HG03520 (cell line): ENCODE data around the gene HM13.
A peak's percentile ranks its signal among the peaks of the same experiment; 100 is the strongest.
"Not testable (repeated sequence)": the region's sequence is repeated elsewhere in the genome, so short reads cannot be mapped to it uniquely, and the experiment has no call there.

Experiments
- ATAC-seq: cut with Tn5 transposase; IDR thresholded peaks from one replicate; pipeline ENCODE4 v1.9.1; 2021; ENCODE audit warnings: mild to moderate bottlenecking, moderate library complexity; ENCODE audit not compliant: unreplicated experiment

Gene HM13, protein sequence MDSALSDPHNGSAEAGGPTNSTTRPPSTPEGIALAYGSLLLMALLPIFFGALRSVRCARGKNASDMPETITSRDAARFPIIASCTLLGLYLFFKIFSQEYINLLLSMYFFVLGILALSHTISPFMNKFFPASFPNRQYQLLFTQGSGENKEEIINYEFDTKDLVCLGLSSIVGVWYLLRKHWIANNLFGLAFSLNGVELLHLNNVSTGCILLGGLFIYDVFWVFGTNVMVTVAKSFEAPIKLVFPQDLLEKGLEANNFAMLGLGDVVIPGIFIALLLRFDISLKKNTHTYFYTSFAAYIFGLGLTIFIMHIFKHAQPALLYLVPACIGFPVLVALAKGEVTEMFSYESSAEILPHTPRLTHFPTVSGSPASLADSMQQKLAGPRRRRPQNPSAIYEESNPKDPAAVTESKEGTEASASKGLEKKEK

DNA sequence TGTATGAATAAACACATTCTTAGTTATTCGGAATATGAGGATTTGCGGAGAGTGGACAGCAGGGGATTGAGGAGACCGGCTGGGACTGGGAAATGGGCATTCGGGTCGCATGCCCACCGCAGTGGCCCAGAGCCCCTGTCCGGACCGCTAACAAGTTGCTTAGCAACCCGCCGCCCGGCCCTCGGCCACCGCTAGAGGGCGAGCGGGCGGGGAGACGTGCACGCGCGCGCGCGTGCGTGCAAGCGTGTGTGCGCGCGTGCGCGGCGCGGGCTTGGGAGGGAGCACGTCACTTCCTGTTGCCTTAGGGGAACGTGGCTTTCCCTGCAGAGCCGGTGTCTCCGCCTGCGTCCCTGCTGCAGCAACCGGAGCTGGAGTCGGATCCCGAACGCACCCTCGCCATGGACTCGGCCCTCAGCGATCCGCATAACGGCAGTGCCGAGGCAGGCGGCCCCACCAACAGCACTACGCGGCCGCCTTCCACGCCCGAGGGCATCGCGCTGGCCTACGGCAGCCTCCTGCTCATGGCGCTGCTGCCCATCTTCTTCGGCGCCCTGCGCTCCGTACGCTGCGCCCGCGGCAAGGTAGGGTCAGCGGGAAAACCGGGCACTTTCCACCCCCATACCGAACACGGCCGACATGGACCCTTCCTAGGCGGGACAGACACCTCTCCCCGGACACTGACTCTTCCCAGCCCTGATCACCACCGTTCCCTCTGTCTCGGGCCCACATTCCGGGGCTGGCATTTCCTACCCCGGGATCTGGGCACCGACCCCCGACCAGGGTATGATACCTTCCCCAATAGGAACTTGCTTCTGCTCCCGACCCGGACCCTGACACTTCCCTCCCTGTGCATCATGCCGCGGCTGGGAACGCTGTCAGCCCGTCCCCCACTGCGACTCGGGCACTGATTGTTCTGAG lies at the start of gene HM13:
TSS of gene HM13 (plus strand) at position 289 of the 918 bp plus-strand sequence. CDS start at position 399, 110 bp downstream.
- peak; percentile 86 for ATAC-seq

DNA sequence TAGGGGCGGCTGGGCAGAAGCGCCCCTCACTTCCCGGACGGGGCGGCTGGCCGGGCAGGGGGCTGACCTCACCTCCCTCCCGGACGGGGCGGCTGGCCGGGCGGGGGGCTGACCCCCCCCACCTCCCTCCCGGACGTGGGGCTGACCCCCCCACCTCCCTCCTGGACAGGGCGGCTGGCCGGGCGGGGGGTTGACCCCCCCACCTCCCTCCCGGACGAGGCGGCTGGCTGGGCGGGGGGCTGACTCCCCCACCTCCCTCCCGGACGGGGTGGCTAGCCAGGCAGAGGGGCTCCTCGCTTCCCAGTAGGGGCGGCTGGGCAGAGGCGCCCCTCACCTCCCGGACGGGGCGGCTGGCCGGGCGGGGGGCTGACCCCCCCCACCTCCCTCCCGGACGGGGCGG lies 43.3 kb upstream of the HM13 start:
- not testable (repeated sequence) for ATAC-seq

GRCh38 chr20:31472395-31473330 lies 41.6 kb upstream of the HM13 start:
- no peak for ATAC-seq

DNA sequence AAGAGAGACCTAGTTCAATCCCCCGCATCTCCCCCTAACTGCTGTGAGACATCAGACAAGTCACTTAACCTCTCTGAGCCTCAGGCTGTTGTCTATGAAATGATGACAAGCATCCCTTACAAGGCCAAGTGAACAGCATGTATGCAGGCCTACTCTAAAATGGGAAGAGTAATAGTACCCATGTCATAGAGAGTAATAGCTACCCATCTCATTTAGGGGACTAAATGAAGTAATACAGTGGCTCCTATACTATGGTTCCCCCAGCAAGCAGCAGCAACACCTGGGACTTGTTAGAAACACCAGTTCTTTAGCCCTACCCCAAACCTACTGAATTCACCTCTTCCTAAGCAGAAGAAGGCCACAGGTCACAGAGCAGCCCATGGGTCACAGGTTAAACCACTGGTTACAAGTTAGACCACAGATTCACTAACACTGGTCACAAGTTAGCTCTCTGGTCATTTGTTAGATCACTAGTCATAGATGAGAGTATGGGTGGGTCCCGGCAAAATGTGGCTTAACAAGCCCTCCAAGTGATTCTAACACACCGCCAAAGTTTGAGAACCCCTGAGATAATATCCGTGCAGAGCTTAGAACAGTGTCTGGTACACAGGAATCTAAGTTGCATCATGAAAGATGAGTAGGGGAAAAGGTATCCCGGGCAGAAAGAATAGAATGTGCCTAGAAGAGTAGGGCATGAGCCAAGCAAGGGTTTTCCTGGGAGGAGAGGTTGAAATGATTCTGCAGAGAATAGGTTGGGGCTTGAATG lies 40.7 kb upstream of the HM13 start:
- ATAC-seq, result peak; percentile 20

DNA sequence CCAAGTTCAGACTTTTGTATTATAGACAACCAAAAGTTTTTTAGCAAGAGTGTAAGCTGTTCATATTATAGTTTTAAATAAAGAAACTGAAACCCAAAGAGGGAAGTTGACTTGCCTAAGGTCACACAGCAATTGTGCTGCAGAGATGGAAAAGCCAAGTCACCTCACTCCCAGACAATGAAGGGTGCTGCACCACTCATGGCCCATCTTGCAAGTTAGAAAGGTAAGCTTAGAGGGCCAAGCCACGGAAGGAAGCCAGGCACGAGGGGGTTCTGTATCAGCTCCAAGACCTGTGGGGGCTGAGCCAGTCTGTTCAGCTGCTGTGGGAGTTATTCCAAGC lies 40.2 kb upstream of the HM13 start:
- ATAC-seq, result peak; percentile 68

- no peak for ATAC-seq
Measured at GRCh38 chr20:31474758-31475427, 39.3 kb upstream of the HM13 start, which contains the start of the genes DEFB124 and REM1. Gene DEFB124 (minus strand): TSS chr20:31475127. CDS start chr20:31473013, 2,114 bp downstream. Gene REM1 (plus strand): TSS chr20:31475288. CDS start chr20:31476446, 1,158 bp downstream.

- ATAC-seq, result no peak
Measured at GRCh38 chr20:31475472-31476293, 38.6 kb upstream of the HM13 start.

DNA sequence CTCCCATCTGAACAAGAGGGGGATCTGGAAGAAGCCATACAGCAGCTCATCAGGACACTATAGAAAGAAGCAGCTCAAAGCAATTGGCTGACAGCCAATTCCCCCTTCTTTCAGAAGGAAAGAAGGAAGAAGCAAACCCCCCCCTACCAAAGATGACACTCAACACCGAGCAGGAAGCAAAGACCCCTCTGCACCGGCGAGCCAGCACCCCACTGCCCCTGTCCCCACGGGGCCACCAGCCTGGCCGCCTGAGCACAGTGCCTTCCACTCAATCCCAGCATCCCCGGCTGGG lies 38.0 kb upstream of the HM13 start:
- no peak for ATAC-seq

DNA sequence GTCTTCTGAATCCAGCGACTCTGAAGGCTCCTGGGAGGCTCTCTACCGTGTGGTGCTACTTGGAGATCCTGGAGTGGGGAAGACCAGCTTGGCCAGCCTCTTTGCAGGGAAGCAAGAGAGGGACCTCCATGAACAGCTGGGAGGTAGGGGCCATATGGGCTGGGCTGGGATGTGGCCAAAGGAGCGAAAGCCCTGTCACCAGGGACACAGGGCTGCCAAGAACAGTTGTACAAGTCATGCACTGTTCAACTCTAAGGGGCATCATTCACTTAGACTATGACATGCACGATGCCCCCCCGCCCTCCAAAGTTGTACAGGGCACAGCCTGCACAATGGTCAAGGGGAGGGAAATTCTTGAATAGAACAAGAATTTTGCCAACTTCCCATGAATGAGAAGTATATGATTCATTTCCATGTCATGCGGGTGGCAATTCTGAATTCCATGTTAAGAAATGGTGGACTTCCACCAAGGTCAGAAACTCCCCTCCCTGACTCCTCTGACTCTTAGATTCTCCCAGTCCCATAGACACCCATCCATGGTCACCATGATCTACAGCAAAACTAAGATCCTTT lies 37.5 kb upstream of the HM13 start:
- ATAC-seq, result no peak

DNA sequence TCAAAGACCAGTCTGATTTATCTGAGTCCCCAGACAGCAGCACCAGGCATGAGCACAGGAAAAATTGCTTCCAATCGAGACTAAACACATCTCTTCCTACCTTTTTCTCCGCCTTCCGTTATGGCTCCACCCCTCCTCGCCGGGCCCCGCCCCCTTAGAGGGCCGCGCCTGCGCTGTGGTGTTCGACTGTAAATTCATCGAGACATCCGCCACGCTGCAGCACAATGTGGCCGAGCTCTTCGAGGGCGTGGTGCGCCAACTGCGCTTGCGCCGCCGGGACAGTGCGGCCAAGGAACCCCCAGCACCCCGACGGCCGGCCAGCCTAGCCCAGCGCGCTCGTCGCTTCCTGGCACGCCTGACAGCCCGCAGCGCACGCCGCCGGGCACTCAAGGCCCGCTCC lies 30.2 kb upstream of the HM13 start:
- no peak for ATAC-seq

DNA sequence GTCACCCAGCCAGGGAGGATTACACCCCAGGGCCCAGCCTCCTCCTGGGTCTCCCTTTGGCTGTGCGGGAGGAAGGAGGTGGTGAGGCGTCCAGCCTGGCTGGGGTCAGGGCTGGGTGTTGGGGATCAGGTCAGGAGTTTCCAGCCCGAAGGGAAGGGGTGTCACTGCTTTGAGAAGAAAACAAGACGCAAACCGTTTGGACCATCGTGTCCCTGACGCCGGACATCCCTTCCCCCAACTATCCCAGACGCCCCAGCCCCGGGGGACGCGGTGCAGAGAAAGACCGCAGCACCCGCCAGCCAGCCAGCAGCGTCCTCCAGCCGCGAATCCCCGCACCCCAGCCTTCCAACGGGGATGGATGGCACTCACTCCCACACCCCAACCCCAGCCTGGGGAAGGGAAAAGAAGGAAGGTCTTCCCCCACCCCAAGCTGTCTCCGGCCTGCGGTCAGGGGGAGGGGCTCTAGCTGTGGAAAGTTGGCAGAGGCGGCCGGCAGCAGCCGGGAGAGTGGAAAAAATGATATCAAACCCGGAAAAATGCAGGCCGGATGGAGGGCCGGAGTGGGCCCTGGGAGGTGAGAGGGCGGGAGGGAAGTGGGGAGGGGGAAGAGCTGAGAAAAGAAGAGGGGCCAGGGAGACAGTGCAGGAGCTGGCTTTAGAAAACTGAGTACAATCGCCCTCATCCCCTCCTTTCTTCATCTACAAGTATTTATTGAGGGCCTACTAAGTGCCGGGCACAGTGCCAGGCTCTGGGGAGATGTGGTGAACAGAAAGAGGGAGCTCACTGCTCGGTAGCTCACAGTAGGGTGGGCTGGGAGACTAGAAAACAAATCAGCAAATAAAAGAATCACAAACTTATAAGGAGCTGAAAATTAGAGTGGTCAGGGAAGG lies 28.5 kb upstream of the HM13 start:
- no peak for ATAC-seq

DNA sequence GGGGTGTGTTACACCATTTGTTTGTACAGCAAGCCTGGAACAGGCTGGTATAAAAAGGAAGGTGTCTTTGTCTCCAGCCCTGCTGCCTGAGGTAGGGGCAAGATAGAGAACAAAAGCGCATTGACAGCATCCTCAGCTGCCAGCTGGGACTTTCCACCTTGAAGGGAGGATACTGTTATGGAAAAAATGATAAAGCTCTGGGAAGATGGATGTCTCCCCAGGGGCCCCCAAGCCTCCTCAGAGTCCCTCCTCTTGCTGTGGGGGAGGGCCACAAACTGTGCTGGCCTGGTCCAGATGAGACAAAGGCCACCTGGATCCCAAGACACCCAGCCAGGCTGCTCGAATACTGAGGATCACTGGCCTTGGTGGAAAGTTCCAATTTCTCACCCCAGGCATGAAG lies 26.1 kb upstream of the HM13 start:
- ATAC-seq, result no peak

DNA sequence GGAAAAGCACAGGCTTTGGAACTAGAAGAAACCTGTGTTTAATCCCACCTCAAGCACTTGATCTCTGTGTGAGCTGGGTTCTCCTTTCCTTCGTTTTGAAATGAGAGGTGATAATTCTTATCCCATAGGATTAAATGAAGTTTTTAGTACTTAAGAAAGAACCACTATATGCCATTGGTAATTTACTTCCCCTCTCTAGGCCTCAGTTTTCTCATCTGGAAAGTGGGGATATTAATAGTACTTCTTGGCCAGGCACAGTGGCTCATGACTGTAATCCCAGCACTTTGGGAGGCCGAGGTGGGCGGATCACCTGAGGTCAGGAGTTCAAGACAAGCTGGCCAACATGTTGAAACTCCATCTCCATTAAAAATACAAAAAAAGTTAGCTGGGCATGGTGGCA lies 25.1 kb upstream of the HM13 start:
- no peak for ATAC-seq

GRCh38 chr20:31490752-31491151 lies 23.5 kb upstream of the HM13 start:
- no peak for ATAC-seq

DNA sequence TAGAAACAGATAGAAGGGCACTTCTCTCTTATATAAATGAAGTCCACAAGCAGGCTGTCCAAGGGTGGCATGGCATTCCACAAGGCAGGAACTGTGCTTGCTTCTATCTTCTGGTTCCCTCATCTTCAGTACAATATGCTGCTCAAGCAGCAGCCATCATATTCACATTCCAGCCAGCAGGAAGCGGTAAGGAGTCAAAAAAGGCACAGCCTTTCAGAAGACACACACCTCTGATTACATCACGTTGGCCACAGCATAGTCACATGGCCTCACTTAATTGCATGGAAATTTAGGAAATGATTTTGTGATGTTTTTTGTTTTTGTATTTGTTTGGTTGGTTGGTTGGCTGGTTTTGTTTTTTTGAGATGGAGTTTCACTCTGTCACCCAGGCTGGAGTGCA lies 20.1 kb upstream of the HM13 start:
- no peak for ATAC-seq

- ATAC-seq, result no peak
Measured at GRCh38 chr20:31496761-31497295, 17.4 kb upstream of the HM13 start.
